ENCODE measurements around the gene SLC9A5. TPM values are rescaled to one million over a fixed set of nuclear protein-coding genes. Genes with fewer than 3 reads are reported as not detected.

Gene SLC9A5
- total and polyA plus RNA-seq, 10 of the 15 experiments (the other 5 are each of a cell fraction or from before 2014, with no cell fraction given) = 0.26 to 5.7 (median 1.5) TPM

- Histone ChIP-seq H3K4me1 (ENCODE audit: control insufficient read depth, insufficient read depth, low read length) (no peaks in the 10 kb centered on the region), H4K20me1 (ENCODE audit: control insufficient read depth, insufficient read depth) (no peaks in the 10 kb centered on the region), H3K27me3 (replicated peaks in 1 of 2; ENCODE audit: control insufficient read depth in 2 of 2, insufficient read depth in 2 of 2, low read length in 1 of 2) (no peaks in the 10 kb centered on the region), H3K9ac (ENCODE audit: control insufficient read depth, insufficient read depth, low read length) (no peak overlapping the region), H3K9me3 (replicated peaks; ENCODE audit: control insufficient read depth, insufficient read depth, low read length) (no peaks in the 10 kb centered on the region), H2AFZ (ENCODE audit: control insufficient read depth, low read depth, low read length) (no peak overlapping the region), H3K4me3 (no peak overlapping the region), H3K4me2 (ENCODE audit: control insufficient read depth, insufficient read depth) (no peak overlapping the region), H3K79me2 (ENCODE audit: control insufficient read depth, insufficient read depth, low read length) (no peaks in the 10 kb centered on the region), H3K27ac (ENCODE audit: control insufficient read depth, insufficient read depth) (no peak overlapping the region), H3K36me3 (ENCODE audit: control insufficient read depth in 2 of 2, insufficient read depth in 2 of 2, low read length in 1 of 2) (no peaks in the 10 kb centered on the region; a peak in 1 of 4 replicates)
- POLR2A ChIA-PET = interaction anchor here (0.5 kb wide), 1 partner anchor 125 kb away, joined by 3 read pairs; no protein-coding TSS in a partner anchor
- RAD21 ChIA-PET (ENCODE audit: unreplicated experiment) = no interaction called here
- in situ Hi-C loops (cut with MboI) (no loop called here), intact Hi-C loops (cut with micrococcal nuclease; ENCODE audit: unreplicated experiment) (no loop called here)
- CTCF ChIA-PET = interaction anchor here (0.6 kb wide), 1 partner anchor 146 kb away, joined by 3 read pairs; no protein-coding TSS in a partner anchor
- no TSS peak for BruUV-seq (replicated peaks)
- no peak for DNase-seq (ENCODE audit: low read depth, low spot score)
- TF ChIP-seq SP1 (IDR thresholded peaks at IDR 0.05; ENCODE audit: low read depth, low read length) (no peak), ZBTB11 (CRISPR knock-in tag; IDR thresholded peaks at IDR 0.05) (no peak), USF2 (IDR thresholded peaks at IDR 0.05; ENCODE audit: borderline replicate concordance, low read depth, low read length) (no peak), EZH2 (IDR thresholded peaks at IDR 0.05; ENCODE audit: borderline replicate concordance, control insufficient read depth, low read depth, low read length) (no peak), PAX8 (IDR thresholded peaks at IDR 0.05) (no peak), BHLHE40 (IDR thresholded peaks at IDR 0.05; ENCODE audit: borderline replicate concordance in 1 of 2, low read depth in 2 of 2, low read length in 1 of 2) (no peak), ZNF622 (IDR thresholded peaks at IDR 0.05) (no peak), PBX3 (IDR thresholded peaks at IDR 0.05; ENCODE audit: insufficient replicate concordance, low read depth, low read length) (no peak), EGR1 (IDR thresholded peaks at IDR 0.05; ENCODE audit: borderline replicate concordance in 1 of 2, low read depth in 2 of 2, low read length in 2 of 2) (no peak), NRF1 (conservative IDR thresholded peaks at IDR 0.05; ENCODE audit: low read depth, low read length) (no peak), PAX5 (IDR thresholded peaks at IDR 0.05; ENCODE audit: borderline replicate concordance, low read depth, low read length) (no peak), RBBP5 (conservative IDR thresholded peaks at IDR 0.05) (no peak), FOXK2 (IDR thresholded peaks at IDR 0.05) (no peak), MXI1 (IDR thresholded peaks at IDR 0.05; ENCODE audit: low read depth, low read length) (no peak)
- TF ChIP-seq, protein P1, sequence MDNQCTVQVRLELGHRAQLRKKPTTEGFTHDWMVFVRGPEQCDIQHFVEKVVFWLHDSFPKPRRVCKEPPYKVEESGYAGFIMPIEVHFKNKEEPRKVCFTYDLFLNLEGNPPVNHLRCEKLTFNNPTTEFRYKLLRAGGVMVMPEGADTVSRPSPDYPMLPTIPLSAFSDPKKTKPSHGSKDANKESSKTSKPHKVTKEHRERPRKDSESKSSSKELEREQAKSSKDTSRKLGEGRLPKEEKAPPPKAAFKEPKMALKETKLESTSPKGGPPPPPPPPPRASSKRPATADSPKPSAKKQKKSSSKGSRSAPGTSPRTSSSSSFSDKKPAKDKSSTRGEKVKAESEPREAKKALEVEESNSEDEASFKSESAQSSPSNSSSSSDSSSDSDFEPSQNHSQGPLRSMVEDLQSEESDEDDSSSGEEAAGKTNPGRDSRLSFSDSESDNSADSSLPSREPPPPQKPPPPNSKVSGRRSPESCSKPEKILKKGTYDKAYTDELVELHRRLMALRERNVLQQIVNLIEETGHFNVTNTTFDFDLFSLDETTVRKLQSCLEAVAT (IDR thresholded peaks at IDR 0.05) = no peak
- no peak for FAIRE-seq
- WGBS (ENCODE audit: insufficient coverage, insufficient replicate concordance, low lambda C conversion rate, missing lambda C conversion rate) = 64% methylated on average over 17 of the region's 17 CpGs
- SMC1A ChIA-PET (ENCODE audit: uncharacterized antibody, unreplicated experiment) = no interaction called here
- ATAC-seq = no peak
These were observed 6.9 kb downstream of the SLC9A5 start for GRCh38 chr16:67255553-67256221.
